ENCODE results near the gene WNT3.
"Not testable (repeated sequence)": the region's sequence is repeated elsewhere in the genome, so short reads cannot be mapped to it uniquely, and the experiment has no call there.

WNT3 gene

DNA sequence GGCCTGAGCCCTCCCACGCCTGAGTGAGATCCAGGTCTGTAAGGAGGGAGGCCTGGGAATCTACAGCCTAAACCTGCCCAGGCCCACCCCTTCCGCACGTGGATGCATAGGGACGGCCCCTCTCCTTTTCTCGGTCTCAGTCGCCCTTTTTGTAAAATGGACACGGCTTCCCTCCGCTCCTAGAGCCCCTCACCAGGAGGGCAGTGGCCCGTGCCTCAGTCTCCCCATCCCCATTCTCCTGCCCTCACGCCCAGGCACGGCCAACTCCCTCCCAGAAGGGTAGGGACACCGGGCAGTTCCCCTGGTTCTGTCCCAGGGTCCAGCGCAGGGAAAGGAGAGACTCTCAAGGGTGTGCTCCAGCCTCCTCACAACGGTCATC, 48.1 kb downstream of the WNT3 start:
- H3K4me3 ChIP-seq (ENCODE audit: low read depth, low read length): no peak overlapping the region
- TF ChIP-seq, protein P1, sequence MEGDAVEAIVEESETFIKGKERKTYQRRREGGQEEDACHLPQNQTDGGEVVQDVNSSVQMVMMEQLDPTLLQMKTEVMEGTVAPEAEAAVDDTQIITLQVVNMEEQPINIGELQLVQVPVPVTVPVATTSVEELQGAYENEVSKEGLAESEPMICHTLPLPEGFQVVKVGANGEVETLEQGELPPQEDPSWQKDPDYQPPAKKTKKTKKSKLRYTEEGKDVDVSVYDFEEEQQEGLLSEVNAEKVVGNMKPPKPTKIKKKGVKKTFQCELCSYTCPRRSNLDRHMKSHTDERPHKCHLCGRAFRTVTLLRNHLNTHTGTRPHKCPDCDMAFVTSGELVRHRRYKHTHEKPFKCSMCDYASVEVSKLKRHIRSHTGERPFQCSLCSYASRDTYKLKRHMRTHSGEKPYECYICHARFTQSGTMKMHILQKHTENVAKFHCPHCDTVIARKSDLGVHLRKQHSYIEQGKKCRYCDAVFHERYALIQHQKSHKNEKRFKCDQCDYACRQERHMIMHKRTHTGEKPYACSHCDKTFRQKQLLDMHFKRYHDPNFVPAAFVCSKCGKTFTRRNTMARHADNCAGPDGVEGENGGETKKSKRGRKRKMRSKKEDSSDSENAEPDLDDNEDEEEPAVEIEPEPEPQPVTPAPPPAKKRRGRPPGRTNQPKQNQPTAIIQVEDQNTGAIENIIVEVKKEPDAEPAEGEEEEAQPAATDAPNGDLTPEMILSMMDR (IDR thresholded peaks at IDR 0.05; ENCODE audit: borderline replicate concordance, insufficient read depth, low read depth, low read length): no peak

DNA sequence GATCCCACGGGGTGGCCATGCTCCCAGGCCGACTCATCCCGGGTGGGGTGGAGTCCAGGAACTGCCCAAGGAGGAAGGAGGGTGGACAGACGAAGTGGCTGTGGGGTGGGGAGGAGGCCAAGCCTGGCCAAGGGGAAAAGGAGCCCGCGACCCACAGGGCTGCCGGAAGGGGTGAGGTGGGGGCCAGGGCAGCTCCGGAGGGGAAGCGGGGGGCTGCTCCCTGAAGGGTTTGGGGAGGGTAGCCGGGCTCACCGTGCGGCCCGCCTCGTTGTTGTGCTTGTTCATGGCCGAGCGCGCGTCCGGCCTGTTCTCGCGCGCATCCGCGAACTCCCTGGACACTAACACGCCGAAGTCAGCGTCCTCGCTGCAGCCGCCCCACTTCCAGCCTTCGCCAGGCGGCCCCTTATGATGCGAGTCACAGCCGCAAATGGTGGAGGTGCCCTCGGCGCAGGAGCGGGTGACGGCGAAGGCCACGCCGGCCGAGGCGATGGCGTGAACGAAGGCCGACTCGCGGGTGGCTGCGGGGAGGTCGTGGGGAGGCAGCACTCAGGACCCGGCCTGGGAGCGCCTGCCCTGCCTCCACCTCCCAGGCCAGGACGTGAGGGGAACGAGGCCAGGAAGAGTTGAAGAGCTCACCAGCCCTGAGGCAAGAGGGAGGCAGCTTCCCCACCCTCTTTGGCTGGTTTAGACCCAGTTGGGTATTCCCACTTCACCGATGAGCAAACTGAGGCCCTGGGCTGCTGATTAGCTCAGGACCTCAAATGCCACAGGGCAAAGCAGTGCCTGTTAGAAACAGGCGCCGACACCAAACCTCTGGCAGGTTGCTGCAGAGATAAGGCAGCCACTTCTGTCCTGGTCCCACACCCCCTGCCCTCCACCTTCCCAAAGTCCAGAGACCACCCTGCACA, 48.7 kb downstream of the WNT3 start:
- TF ChIP-seq, protein P1 (IDR thresholded peaks at IDR 0.05; ENCODE audit: borderline replicate concordance, insufficient read depth, low read depth, low read length): no peak
- no peak overlapping the region for H3K4me3 ChIP-seq (ENCODE audit: low read depth, low read length)

DNA sequence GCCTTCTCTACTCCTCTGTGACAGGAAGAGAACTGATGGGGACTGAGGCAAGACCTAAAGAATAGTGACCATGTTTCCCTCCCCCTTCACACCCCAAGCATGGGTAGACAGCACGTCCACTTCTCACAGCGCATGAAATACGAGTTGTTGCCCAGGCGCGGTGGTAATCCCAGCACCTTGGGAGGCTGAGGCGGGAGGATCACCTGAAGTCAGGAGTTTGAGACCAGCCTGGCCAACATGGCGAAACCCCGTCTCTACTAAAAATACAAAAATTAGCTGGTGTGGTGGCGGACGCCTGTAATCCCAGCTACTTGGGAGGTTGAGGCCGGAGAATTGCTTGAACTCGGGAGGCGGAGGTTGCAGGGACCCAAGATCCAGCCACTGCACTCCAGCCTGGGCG, 49.6 kb downstream of the WNT3 start:
- not testable (repeated sequence) for H3K4me3 ChIP-seq (ENCODE audit: low read depth, low read length)

DNA sequence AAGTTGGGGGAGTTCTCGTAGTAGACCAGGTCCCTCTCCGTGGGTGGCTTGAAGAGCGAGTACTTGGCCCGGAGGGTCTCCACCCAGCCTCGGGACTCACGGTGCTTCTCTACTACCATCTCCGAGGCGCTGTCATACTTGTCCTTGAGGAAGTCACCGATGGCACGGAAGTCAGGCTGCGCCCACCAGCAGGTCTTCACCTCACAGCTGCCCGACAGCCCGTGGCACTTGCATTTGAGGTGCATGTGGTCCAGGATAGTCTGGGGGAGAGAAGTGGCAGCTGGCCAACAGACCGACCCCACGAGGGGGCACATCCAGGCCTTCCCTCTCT, 50.0 kb downstream of the WNT3 start:
- no peak overlapping the region for H3K4me3 ChIP-seq (ENCODE audit: low read depth, low read length)
- TF ChIP-seq, protein P1 (IDR thresholded peaks at IDR 0.05; ENCODE audit: borderline replicate concordance, insufficient read depth, low read depth, low read length): no peak

DNA sequence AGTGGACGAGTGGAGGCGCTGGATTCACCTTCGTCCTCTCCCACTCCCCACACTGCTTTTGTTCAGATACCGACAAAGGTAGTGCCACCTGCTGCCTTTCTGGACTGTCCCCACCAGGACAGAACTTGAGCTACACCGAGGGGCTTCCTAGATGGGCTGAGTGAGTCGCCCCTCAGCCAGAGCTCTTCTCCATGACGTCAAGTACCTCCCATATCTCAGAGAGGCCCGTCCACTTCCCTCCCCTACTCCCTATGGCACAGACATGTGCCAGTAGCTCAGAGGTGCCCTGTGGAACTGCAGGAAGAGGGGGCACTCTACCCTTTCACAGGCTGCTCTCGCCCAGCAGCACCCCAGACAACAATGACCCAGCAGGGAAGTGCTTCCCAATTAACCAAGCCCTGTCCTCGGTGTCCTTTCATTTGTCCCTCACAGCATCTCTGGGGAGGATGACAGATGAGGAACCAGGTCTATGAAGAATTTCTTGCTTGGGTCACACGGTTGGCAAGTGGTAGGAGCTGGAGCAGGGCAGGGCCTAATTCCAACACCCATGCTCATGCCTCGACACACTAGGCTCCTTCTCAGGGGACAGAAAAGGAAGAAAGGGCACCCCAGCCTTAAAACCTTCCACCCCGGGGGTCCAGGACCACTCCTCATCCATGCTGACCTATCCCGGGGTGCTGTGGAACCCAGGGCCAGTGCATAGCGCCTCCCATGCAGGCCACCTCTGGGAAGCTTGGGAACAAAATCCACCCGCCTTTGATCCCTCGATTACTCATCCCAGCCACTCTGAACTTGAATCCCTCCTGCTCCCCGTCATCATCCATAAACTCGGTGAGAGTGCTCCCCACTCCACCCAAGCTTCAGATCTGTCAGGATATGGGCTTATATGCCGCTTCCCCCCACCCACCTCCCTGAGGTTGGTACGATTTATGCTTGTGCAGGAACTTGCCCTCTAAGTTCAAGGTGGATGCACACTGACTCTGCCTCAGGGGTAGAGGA, 51.7 kb downstream of the WNT3 start:
- no peak overlapping the region for H3K4me3 ChIP-seq (ENCODE audit: low read depth, low read length)
- TF ChIP-seq, protein P1 (IDR thresholded peaks at IDR 0.05; ENCODE audit: borderline replicate concordance, insufficient read depth, low read depth, low read length): no peak

DNA sequence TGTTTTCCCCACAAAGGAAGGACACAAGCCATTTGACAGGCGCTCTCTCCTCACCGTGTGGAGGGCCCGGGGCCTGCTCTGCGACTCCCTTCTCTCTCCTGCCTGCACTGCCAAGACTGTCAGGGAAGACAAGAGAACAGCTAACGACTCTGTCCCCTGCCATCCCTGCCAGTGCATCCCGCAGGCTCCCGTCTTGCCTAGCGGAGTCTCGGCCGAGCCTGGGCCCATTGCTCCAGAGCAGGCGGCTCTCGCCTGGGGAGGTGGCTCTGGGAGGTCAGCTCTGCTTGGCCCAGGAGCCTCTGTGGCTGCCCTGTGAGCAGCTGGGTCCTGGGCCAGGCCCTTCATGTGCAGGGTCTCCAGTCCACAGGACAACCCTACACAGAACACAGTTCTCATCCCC, 53.0 kb downstream of the WNT3 start:
- TF ChIP-seq, protein P1 (IDR thresholded peaks at IDR 0.05; ENCODE audit: borderline replicate concordance, insufficient read depth, low read depth, low read length): no peak
- no peak overlapping the region for H3K4me3 ChIP-seq (ENCODE audit: low read depth, low read length)

DNA sequence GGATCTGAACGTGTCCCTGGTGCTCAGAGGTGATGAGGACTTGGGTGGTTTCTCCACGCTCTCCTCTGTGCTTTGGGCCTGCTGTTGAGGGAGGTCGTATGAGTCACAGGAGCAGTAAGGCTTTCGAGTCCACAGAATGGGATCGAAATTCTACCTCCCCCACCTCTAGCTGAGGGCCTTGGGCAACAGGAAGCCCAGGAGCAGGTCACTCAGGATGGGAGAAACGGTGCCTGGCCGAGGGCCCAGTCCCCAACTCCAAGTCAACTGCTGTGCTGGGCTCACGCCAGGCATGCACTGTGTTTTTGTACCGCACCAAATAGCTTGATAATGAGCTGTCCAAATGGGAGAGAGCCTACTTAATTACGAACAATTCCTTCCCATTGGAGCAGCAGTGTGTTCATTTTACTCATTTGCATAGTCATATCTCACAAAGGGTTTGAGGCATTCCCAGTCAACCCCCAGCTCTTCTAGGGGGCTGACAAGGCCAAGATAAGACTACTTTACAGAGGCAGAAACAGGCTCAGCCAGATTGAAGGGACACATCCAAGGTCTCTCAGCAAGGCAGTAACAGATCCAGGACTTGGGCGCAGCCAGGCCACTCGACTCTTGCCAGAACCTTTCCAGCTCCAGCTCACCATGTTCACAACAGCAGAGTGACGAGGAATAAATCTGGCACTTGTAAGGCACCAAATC, 53.6 kb downstream of the WNT3 start:
- H3K4me3 ChIP-seq (ENCODE audit: low read depth, low read length): no peak overlapping the region
- TF ChIP-seq, protein P1 (IDR thresholded peaks at IDR 0.05; ENCODE audit: borderline replicate concordance, insufficient read depth, low read depth, low read length): no peak

Data from GM12875 (cell line).